BJ (cell line): ENCODE results near the gene ABCC4. TPM values are rescaled to one million over a fixed set of nuclear protein-coding genes. Genes with fewer than 3 reads are reported as not detected.
A peak's percentile ranks its signal among the peaks of the same experiment; 100 is the strongest.

ENCODE experiments used
- CTCF ChIA-PET: fragments of 350-600 bp; formaldehyde crosslinking; extraction: SDS; loops from one replicate; lab custom pipeline; 2021; ENCODE audit warnings: antibody characterized with exemption, inconsistent platforms; lab: Yijun Ruan, JAX
- POLR2A ChIA-PET: fragments of 300-600 bp; sonication (Branson Sonifier 250); formaldehyde crosslinking; extraction: SDS; loops from one replicate; lab custom pipeline; 2021; ENCODE audit warnings: antibody characterized with exemption; lab: Charles Lee
- DNase-seq: peaks from one replicate; pipeline ENCODE4 v3.0.0-alpha.2; 2011; ENCODE audit warnings: low read depth
- H3K27me3 ChIP-seq: 2 replicates; pipeline ENCODE4 v1.6.0; 2011; ENCODE audit warnings: low read length; ENCODE audit not compliant: control insufficient read depth, insufficient read depth
- H3K36me3 ChIP-seq: 2 replicates; pipeline ENCODE4 v1.5.1; 2011; ENCODE audit warnings: low read length; ENCODE audit not compliant: control insufficient read depth, insufficient read depth
- H3K4me3 ChIP-seq: 2 replicates; pipeline ENCODE4 v1.5.1; 2011; ENCODE audit warnings: low read depth, mild to moderate bottlenecking, control low read depth, low read length
- polyA plus RNA-seq: library from polyadenylated mRNA; depleted of rRNA; stranded (reverse); fragments of >200 nt; gene quantifications from 2 replicates; pipeline ENCODE4 v1.2.3, GENCODE V29; 2011
- TF ChIP-seq, protein P1 (sequence below): IDR thresholded peaks from 2 replicates; pipeline ENCODE4 v1.5.1; 2011; ENCODE audit warnings: low read depth, mild to moderate bottlenecking, control low read depth, inconsistent platforms, low read length, moderate library complexity; ENCODE audit not compliant: insufficient read depth

ABCC4 gene
- polyA plus RNA-seq, 1 experiment = 11.2 TPM

DNA sequence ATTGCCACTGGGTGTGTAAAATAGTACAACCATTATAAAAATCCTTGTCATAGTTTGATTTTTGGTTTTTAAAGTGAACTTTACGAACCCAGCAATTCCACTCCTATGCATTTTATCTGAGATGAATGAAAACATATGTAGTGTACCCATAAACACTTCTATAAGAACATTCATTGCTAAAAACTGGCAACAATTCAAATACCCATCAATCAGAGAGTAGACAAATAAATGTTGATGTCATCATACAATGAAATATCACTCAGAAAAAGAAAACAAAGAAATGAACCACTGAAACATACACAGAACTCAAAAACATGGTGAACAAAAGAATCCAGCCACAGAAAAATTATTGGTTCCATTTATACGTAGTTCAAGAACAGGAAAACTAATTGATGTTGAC is 202.3 kb downstream of the ABCC4 start:
- DNase-seq = no peak
- TF ChIP-seq, protein P1, sequence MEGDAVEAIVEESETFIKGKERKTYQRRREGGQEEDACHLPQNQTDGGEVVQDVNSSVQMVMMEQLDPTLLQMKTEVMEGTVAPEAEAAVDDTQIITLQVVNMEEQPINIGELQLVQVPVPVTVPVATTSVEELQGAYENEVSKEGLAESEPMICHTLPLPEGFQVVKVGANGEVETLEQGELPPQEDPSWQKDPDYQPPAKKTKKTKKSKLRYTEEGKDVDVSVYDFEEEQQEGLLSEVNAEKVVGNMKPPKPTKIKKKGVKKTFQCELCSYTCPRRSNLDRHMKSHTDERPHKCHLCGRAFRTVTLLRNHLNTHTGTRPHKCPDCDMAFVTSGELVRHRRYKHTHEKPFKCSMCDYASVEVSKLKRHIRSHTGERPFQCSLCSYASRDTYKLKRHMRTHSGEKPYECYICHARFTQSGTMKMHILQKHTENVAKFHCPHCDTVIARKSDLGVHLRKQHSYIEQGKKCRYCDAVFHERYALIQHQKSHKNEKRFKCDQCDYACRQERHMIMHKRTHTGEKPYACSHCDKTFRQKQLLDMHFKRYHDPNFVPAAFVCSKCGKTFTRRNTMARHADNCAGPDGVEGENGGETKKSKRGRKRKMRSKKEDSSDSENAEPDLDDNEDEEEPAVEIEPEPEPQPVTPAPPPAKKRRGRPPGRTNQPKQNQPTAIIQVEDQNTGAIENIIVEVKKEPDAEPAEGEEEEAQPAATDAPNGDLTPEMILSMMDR = no peak
- Histone ChIP-seq H3K27me3 (no peaks in the 10 kb centered on the region), H3K36me3 (no peaks in the 10 kb centered on the region), H3K4me3 (no peak overlapping the region)
- ChIA-PET POLR2A (no interaction called here), CTCF (no interaction called here)

DNA sequence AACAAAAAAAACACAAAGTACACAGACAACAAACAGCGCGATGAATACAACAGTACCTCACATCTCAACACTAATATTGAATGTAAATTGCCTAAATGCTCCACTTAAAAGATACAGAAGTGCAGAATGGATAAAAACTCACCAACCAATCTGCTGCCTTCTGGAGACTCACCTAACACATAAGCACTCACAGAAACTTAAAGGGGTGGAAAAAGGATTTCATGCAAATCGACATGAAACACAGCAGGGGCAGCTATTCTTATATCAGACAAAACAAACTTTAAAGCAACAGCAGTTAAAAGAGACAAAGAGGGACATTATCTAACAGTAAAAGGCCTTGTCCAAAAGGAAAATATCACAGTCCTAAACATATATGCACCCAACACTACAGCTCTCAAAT is 209.5 kb downstream of the ABCC4 start:
- ChIA-PET POLR2A (no interaction called here), CTCF (no interaction called here)
- Histone ChIP-seq H3K27me3 (no peaks in the 10 kb centered on the region), H3K4me3 (no peak overlapping the region), H3K36me3 (no peaks in the 10 kb centered on the region)
- DNase-seq = no peak
- TF ChIP-seq, protein P1 = no peak

DNA sequence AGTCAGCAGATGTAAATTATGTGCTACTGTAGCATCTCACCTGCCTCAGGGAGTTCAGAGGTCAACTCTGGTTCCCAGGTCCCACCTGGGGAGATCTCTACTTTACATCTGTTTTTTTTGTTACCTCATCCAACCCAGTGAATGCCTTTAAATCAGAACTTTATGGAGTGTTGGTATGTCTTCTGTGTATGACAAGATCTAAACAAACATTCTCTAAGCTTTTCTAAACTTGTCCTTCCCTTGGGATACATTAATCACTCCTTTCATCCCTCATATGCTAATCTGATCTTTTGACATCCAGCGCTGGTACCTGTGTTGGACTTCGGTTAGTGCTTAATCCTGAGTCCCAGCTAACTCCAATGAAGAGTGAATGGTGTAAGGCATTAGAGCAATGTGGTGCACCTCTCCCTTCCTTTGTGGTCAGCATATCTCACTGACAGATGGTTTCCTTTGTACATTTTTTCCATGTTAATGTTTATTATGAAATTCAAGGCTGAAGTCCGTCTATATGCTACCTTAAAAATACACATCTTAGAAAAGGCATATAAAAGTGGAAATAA is 213.4 kb downstream of the ABCC4 start:
- H3K36me3 ChIP-seq = no peaks in the 10 kb centered on the region
- no peak for DNase-seq
- no peak overlapping the region for H3K4me3 ChIP-seq
- TF ChIP-seq, protein P1 = no peak
- no peaks in the 10 kb centered on the region for H3K27me3 ChIP-seq
- ChIA-PET CTCF (no interaction called here), POLR2A (no interaction called here)

DNA sequence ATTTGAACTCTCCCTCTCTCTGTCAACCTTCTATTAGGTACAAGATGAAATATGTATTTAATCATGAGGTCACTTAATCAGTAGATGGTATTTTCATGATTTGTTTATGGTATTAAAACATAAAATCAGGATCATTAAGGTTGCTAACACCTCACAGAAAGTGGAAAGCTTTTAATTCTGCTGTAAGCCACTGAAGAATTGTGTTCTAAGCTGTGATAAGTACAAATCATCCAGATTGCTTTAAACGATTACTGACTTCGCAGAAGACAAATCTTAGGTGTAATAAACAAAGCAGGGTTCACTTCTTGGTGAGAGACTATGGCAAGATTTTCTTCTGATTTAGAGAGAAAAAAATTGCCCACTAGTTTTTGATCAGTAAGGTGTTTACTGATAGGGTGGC is 214.5 kb downstream of the ABCC4 start:
- ChIA-PET POLR2A (no interaction called here), CTCF (no interaction called here)
- Histone ChIP-seq H3K36me3 (no peaks in the 10 kb centered on the region), H3K27me3 (no peaks in the 10 kb centered on the region), H3K4me3 (no peak overlapping the region)
- TF ChIP-seq, protein P1 = no peak
- DNase-seq = no peak

DNA sequence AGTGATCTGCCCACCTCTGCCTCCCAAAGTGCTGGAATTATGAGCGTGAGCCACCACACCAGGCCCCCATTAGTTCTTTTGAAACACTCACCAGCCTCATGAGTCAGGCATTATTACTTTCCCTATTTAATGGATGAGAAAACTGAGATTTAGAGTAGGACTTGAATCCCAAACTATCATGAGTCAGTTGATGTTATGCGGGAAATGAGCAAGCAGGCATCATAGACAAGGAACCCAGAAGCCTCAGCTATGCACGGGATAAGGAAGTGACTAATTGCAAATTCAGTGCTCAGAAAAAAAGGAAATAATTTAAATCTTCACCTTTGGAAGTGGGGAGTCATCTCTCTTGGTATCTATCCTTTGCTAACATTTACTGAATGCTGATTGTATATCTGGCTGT is 217.5 kb downstream of the ABCC4 start:
- ChIA-PET CTCF (no interaction called here), POLR2A (no interaction called here)
- H3K36me3 ChIP-seq = no peaks in the 10 kb centered on the region
- H3K4me3 ChIP-seq = no peak overlapping the region
- DNase-seq = peak; percentile 40
- TF ChIP-seq, protein P1 = no peak
- no peaks in the 10 kb centered on the region for H3K27me3 ChIP-seq
